Esophagus squamous epithelium (tissue), 4 donors: ENCODE measurements around the gene DGKK.

Source experiments
- POLR2A ChIP-seq, 4 donors: fragments of 450-650 bp; IDR thresholded peaks; one replicate each; pipeline ENCODE4 v1.6.1; 2017; ENCODE audit warnings: antibody characterized with exemption in 4 of 4, mild to moderate bottlenecking in 4 of 4, moderate library complexity in 3 of 4
- TF ChIP-seq, protein P1 (sequence below), 6 experiments: fragments of 450-650 bp in 4 of 6; fragments of 200-600 bp in 2 of 6; sonication (generic) in 2 of 6; IDR thresholded peaks; one replicate each; pipeline ENCODE4 v1.5.1; 2016 to 2019; ENCODE audit warnings: antibody characterized with exemption in 6 of 6, mild to moderate bottlenecking in 4 of 6, moderate library complexity in 4 of 6

DNA sequence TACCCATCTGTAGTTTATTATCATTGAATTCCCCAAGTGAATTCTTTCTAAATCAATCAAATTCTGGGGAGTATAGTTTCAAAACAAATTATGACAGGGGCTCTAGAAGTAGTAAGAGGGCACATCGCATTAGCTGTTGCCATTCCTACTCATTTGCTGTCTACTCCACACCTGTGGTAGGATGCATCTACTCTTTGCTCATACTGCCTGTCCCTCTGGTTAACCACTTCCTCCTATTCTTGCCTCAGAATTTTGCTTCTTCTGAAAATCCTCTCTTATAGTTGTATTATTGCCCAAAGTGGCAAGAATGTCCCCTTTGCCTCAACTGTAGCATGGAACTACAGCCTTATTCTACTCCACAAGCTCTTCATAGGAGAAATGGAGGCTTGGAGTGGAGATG is 12.7 kb upstream of the DGKK start:
- TF ChIP-seq POLR2A (IDR thresholded peaks at IDR 0.05): no peak
- TF ChIP-seq, protein P1, sequence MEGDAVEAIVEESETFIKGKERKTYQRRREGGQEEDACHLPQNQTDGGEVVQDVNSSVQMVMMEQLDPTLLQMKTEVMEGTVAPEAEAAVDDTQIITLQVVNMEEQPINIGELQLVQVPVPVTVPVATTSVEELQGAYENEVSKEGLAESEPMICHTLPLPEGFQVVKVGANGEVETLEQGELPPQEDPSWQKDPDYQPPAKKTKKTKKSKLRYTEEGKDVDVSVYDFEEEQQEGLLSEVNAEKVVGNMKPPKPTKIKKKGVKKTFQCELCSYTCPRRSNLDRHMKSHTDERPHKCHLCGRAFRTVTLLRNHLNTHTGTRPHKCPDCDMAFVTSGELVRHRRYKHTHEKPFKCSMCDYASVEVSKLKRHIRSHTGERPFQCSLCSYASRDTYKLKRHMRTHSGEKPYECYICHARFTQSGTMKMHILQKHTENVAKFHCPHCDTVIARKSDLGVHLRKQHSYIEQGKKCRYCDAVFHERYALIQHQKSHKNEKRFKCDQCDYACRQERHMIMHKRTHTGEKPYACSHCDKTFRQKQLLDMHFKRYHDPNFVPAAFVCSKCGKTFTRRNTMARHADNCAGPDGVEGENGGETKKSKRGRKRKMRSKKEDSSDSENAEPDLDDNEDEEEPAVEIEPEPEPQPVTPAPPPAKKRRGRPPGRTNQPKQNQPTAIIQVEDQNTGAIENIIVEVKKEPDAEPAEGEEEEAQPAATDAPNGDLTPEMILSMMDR (IDR thresholded peaks at IDR 0.05): no peak
